Measurements from ENCODE around the gene HMOX1.
"Not testable (repeated sequence)": the region's sequence is repeated elsewhere in the genome, so short reads cannot be mapped to it uniquely, and the experiment has no call there.

HMOX1 gene

GRCh38 chr22:35394810-35395563 is 14.1 kb downstream of the HMOX1 start:
- Histone ChIP-seq H3K27ac (ENCODE audit: low read depth, low read length) (no peak overlapping the region), H4K20me1 (ENCODE audit: control insufficient read depth, insufficient read depth, low read depth, low read length) (no peaks in the 10 kb centered on the region), H3K4me2 (ENCODE audit: low read length) (no peak overlapping the region), H3K4me1 (ENCODE audit: control insufficient read depth, low read length) (peaks cover 42% of the 10 kb centered on the region), H3K79me2 (ENCODE audit: control insufficient read depth, low read length) (peaks cover 6% of the 10 kb centered on the region), H3F3A (ENCODE audit: control insufficient read depth, insufficient read depth) (no peaks in the 10 kb centered on the region; the same call in 1 of the 2 replicates), H3K27me3 (ENCODE audit: control insufficient read depth, low read length) (no peaks in the 10 kb centered on the region), H3K4me3 (ENCODE audit: low read length) (no peak overlapping the region), H3K9me2 (replicated peaks; ENCODE audit: control insufficient read depth, low read length) (no peaks in the 10 kb centered on the region), H3K9me3 (ENCODE audit: control insufficient read depth, insufficient read depth, low read length) (no peaks in the 10 kb centered on the region), H3K36me3 (ENCODE audit: control insufficient read depth, low read length) (peaks cover 5% of the 10 kb centered on the region)
- no peak for TF ChIP-seq CTCF (IDR thresholded peaks at IDR 0.05; ENCODE audit: low read depth, low read length, poor library complexity, severe bottlenecking)
- no peak for TF ChIP-seq EZH2phosphoT487 (IDR thresholded peaks at IDR 0.05; ENCODE audit: borderline replicate concordance, low read length)

- Histone ChIP-seq H3K4me2 (ENCODE audit: low read length) (0 out of 2 replicates have a peak overlapping the region, but pooled peaks have one; percentile 79), H3K79me2 (ENCODE audit: control insufficient read depth, low read length) (peaks cover 23% of the 10 kb centered on the region), H3K4me1 (ENCODE audit: control insufficient read depth, low read length) (peaks cover 50% of the 10 kb centered on the region), H3K36me3 (ENCODE audit: control insufficient read depth, low read length) (peaks cover 19% of the 10 kb centered on the region)
- not testable (repeated sequence) for H3K27ac ChIP-seq (ENCODE audit: low read depth, low read length); H3K9me2 ChIP-seq (replicated peaks; ENCODE audit: control insufficient read depth, low read length); H4K20me1 ChIP-seq (ENCODE audit: control insufficient read depth, insufficient read depth, low read depth, low read length); H3K9me3 ChIP-seq (ENCODE audit: control insufficient read depth, insufficient read depth, low read length); H3F3A ChIP-seq (ENCODE audit: control insufficient read depth, insufficient read depth); H3K4me3 ChIP-seq (ENCODE audit: low read length); H3K27me3 ChIP-seq (ENCODE audit: control insufficient read depth, low read length)
Measured at GRCh38 chr22:35396622-35397021, 15.7 kb downstream of the HMOX1 start.

- 0 out of 2 replicates have a peak overlapping the region, but pooled peaks have one; percentile 2 for H3K4me3 ChIP-seq (ENCODE audit: low read length)
- H3K79me2 ChIP-seq (ENCODE audit: control insufficient read depth, low read length): peaks cover 29% of the 10 kb centered on the region
- no peaks in the 10 kb centered on the region for H4K20me1 ChIP-seq (ENCODE audit: control insufficient read depth, insufficient read depth, low read depth, low read length)
- no peaks in the 10 kb centered on the region for H3K9me3 ChIP-seq (ENCODE audit: control insufficient read depth, insufficient read depth, low read length)
- H3K9me2 ChIP-seq (replicated peaks; ENCODE audit: control insufficient read depth, low read length): no peaks in the 10 kb centered on the region
- no peaks in the 10 kb centered on the region; the same call in 1 of the 2 replicates for H3F3A ChIP-seq (ENCODE audit: control insufficient read depth, insufficient read depth)
- H3K36me3 ChIP-seq (ENCODE audit: control insufficient read depth, low read length): peaks cover 26% of the 10 kb centered on the region
- H3K27me3 ChIP-seq (ENCODE audit: control insufficient read depth, low read length): no peaks in the 10 kb centered on the region
- TF ChIP-seq EZH2phosphoT487 (IDR thresholded peaks at IDR 0.05; ENCODE audit: borderline replicate concordance, low read length) (no peak), CTCF (IDR thresholded peaks at IDR 0.05; ENCODE audit: low read depth, low read length, poor library complexity, severe bottlenecking) (no peak)
- H3K27ac ChIP-seq (ENCODE audit: low read depth, low read length): peak overlapping the region; percentile 20; the same call in 1 of the 2 replicates
- H3K4me1 ChIP-seq (ENCODE audit: control insufficient read depth, low read length): peaks cover 50% of the 10 kb centered on the region
- peak overlapping the region; percentile 79 for H3K4me2 ChIP-seq (ENCODE audit: low read length)
Measured at GRCh38 chr22:35397095-35397904, 16.4 kb downstream of the HMOX1 start.

Data from DOHH2 (cell line).